ENCODE measurements around the gene UXS1. TPM values are rescaled to one million over a fixed set of nuclear protein-coding genes. Genes with fewer than 3 reads are reported as not detected.

The UXS1 gene
- total and polyA plus RNA-seq, 3 donors from 2014 or later, result 51.3 to 95.1 (median 76.6) TPM

DNA sequence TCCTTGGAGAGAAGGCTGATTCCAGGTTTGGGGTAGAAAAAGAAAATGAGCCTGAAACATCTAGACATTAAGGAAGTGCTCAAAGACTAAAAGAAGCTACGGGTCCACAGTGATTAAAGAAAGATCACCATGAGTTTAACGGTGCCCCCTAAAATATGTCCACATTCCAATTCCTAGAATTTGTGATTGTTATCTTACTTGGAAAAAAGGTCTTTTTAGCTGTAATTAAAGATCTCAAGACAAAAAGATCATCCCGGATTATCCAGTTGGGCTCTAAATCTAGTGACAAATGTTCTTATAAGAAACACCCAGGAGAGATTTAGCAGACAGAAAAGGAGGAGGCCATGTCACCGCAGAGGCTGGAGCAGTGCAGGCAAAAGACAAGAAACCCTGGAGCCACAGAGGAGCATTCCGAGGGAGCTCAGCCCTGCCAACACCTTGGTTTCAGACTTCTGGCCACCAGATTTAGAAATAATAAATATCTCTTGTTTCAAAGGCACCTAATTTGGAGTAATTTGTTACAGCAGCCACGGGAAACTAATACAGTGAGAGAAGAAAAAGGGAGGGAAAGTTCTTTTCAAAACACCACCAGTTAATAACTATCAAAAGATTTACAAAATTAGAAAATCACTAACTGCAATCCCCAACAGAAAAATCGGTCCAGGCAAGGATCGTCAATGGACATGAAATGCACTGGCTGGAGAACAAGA lies 8.5 kb downstream of the UXS1 start:
- TF ChIP-seq CTCF (IDR thresholded peaks at IDR 0.05) (no peak), POLR2A (IDR thresholded peaks at IDR 0.05) (no peak)
- Histone ChIP-seq H3K4me1 (no peaks in the 10 kb centered on the region), H3K27ac (no peak overlapping the region), H3K4me3 (no peak overlapping the region), H3K27me3 (no peaks in the 10 kb centered on the region), H3K36me3 (ENCODE audit: low read depth, missing control alignments) (no peaks in the 10 kb centered on the region), H3K9me3 (no peaks in the 10 kb centered on the region)
- 81 to 83% methylated on average over 8 of the region's 8 CpGs for WGBS, 2 donors
- intact Hi-C loops (cut with DNase I; ENCODE audit: low total_unique reads), result no loop called here
- no peak for DNase-seq

- no peaks in the 10 kb centered on the region for H3K9me3 ChIP-seq
- H3K4me3 ChIP-seq, result no peak overlapping the region
- H3K27ac ChIP-seq, result no peak overlapping the region
- no peaks in the 10 kb centered on the region for H3K27me3 ChIP-seq
- no peaks in the 10 kb centered on the region for H3K4me1 ChIP-seq
- intact Hi-C loops (cut with DNase I; ENCODE audit: low total_unique reads), result no loop called here
- H3K36me3 ChIP-seq (ENCODE audit: low read depth, missing control alignments), result no peaks in the 10 kb centered on the region
- WGBS, 2 donors, result 96 to 100% methylated on average over 1 of the region's 1 CpG
- DNase-seq, result no peak
- TF ChIP-seq POLR2A (IDR thresholded peaks at IDR 0.05) (no peak), CTCF (IDR thresholded peaks at IDR 0.05) (no peak)
Observed at GRCh38 chr2:106184857-106185256, 9.2 kb downstream of the UXS1 start.

GRCh38 chr2:106184394-106184793 lies 9.7 kb downstream of the UXS1 start:
- Histone ChIP-seq H3K4me3 (no peak overlapping the region), H3K4me1 (no peaks in the 10 kb centered on the region), H3K36me3 (ENCODE audit: low read depth, missing control alignments) (no peaks in the 10 kb centered on the region), H3K9me3 (no peaks in the 10 kb centered on the region), H3K27me3 (no peaks in the 10 kb centered on the region), H3K27ac (no peak overlapping the region)
- TF ChIP-seq CTCF (IDR thresholded peaks at IDR 0.05), result no peak
- TF ChIP-seq POLR2A (IDR thresholded peaks at IDR 0.05), result no peak
- DNase-seq, result no peak
- intact Hi-C loops (cut with DNase I; ENCODE audit: low total_unique reads), result no loop called here
- WGBS, 2 donors, result 73 to 79% methylated on average over 2 of the region's 2 CpGs

- TF ChIP-seq POLR2A (IDR thresholded peaks at IDR 0.05), result no peak
- TF ChIP-seq CTCF (IDR thresholded peaks at IDR 0.05), result no peak
- Histone ChIP-seq H3K36me3 (ENCODE audit: low read depth, missing control alignments) (no peaks in the 10 kb centered on the region), H3K27me3 (no peaks in the 10 kb centered on the region), H3K4me3 (no peak overlapping the region), H3K9me3 (no peaks in the 10 kb centered on the region), H3K4me1 (no peaks in the 10 kb centered on the region), H3K27ac (no peak overlapping the region)
- intact Hi-C loops (cut with DNase I; ENCODE audit: low total_unique reads), result no loop called here
- no peak for DNase-seq
- 24 to 28% methylated on average over 3 of the region's 3 CpGs for WGBS, 2 donors
Observed at GRCh38 chr2:106183101-106183696, 10.9 kb downstream of the UXS1 start.

DNA sequence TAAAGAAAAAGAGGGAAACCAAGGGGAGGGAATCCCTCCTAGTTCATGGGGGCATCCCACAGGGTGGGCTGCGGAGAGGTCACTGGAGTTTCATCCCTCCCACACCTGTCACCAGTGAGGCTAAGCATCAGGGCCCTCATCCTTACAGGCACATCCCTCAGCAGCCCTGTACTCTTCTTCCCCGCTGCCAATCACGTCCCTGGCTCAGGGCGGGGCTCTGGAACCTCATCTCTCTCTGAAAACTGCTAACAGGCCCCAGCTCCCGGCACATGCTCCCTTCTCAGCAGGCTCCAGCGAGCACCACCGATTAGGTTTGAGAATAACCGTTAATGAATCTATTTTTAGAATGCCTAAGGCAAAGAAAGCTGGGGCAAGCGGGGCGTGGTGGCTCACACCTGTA lies 13.0 kb downstream of the UXS1 start:
- intact Hi-C loops (cut with DNase I; ENCODE audit: low total_unique reads), result no loop called here
- Histone ChIP-seq H3K27me3 (no peaks in the 10 kb centered on the region), H3K4me1 (no peaks in the 10 kb centered on the region), H3K9me3 (no peaks in the 10 kb centered on the region), H3K36me3 (ENCODE audit: low read depth, missing control alignments) (no peaks in the 10 kb centered on the region), H3K27ac (no peak overlapping the region), H3K4me3 (no peak overlapping the region)
- no peak for DNase-seq
- TF ChIP-seq POLR2A (IDR thresholded peaks at IDR 0.05) (no peak), CTCF (IDR thresholded peaks at IDR 0.05) (no peak)
- WGBS, 2 donors, result 89 to 96% methylated on average over 8 to 10 of the region's 10 CpGs
